Muscle layer of colon (tissue), 2 donors: ENCODE data around the gene OR51V1.

Experiments used
- H3K27ac ChIP-seq: one replicate; pipeline ENCODE4 v1.7.0; 2013; ENCODE audit warnings: low read depth, mild to moderate bottlenecking, low read length, moderate library complexity
- H3K27me3 ChIP-seq, 2 donors: one replicate each; pipeline ENCODE4 v1.7.0; 2013; ENCODE audit warnings: low read length in 2 of 2, mild to moderate bottlenecking in 2 of 2; ENCODE audit not compliant: insufficient read depth in 2 of 2, control insufficient read depth in 1 of 2
- H3K36me3 ChIP-seq: one replicate; pipeline ENCODE4 v1.7.0; 2013; ENCODE audit warnings: mild to moderate bottlenecking, low read length; ENCODE audit not compliant: insufficient read depth
- H3K4me1 ChIP-seq: one replicate; pipeline ENCODE4 v1.7.0; 2013; ENCODE audit warnings: mild to moderate bottlenecking, low read length; ENCODE audit not compliant: insufficient read depth
- H3K4me3 ChIP-seq, 2 donors: one replicate each; pipeline ENCODE4 v1.7.0; 2013; ENCODE audit warnings: low read length in 2 of 2, low read depth in 1 of 2, mild to moderate bottlenecking in 1 of 2, moderate library complexity in 1 of 2
- H3K9ac ChIP-seq: one replicate; pipeline ENCODE4 v1.7.0; 2013; ENCODE audit warnings: low read length
- H3K9me3 ChIP-seq: one replicate; pipeline ENCODE4 v1.7.0; 2013; ENCODE audit warnings: mild to moderate bottlenecking, low read length
- donor health status: abdominal sarcoma.
- donor health status: Adenocarcinoma of cecum.

OR51V1 gene

GRCh38 chr11:5229356-5229755 is 28.9 kb upstream of the OR51V1 start:
- H3K9ac ChIP-seq, result no peak overlapping the region
- H3K4me1 ChIP-seq, result no peaks in the 10 kb centered on the region
- no peaks in the 10 kb centered on the region for H3K36me3 ChIP-seq
- no peaks in the 10 kb centered on the region for H3K27me3 ChIP-seq
- no peaks in the 10 kb centered on the region for H3K9me3 ChIP-seq
- no peak overlapping the region for H3K27ac ChIP-seq
- H3K4me3 ChIP-seq, result no peak overlapping the region

- no peaks in the 10 kb centered on the region for H3K9me3 ChIP-seq
These were observed 27.6 kb upstream of the OR51V1 start for GRCh38 chr11:5228124-5228523.

GRCh38 chr11:5227681-5228080 is 27.2 kb upstream of the OR51V1 start:
- Histone ChIP-seq H3K27ac (no peak overlapping the region), H3K4me1 (no peaks in the 10 kb centered on the region), H3K36me3 (no peaks in the 10 kb centered on the region), H3K4me3 (no peak overlapping the region), H3K27me3 (no peaks in the 10 kb centered on the region), H3K9ac (no peak overlapping the region), H3K9me3 (no peaks in the 10 kb centered on the region)

More at GRCh38 chr11:5228124-5228523, 27.6 kb upstream of the OR51V1 start:
- H3K4me3 ChIP-seq, result no peak overlapping the region
- no peaks in the 10 kb centered on the region for H3K4me1 ChIP-seq
- no peak overlapping the region for H3K27ac ChIP-seq
- no peak overlapping the region for H3K9ac ChIP-seq
- no peaks in the 10 kb centered on the region for H3K27me3 ChIP-seq
- H3K36me3 ChIP-seq, result no peaks in the 10 kb centered on the region

GRCh38 chr11:5226732-5227310 is 26.3 kb upstream of the OR51V1 start, which contains the start of gene HBB:
HBB (minus strand) TSS chr11:5227071; CDS start chr11:5227021, 50 bp downstream.
- no peaks in the 10 kb centered on the region for H3K4me1 ChIP-seq
- H3K9ac ChIP-seq, result no peak within 1 kb of the TSS
- no peak within 1 kb of the TSS for H3K27ac ChIP-seq
- no peak within 1 kb of the TSS for H3K4me3 ChIP-seq
- H3K27me3 ChIP-seq, result no peaks in the 10 kb centered on the region
- no peaks in the 10 kb centered on the region for H3K9me3 ChIP-seq
- no peaks in the 10 kb centered on the region for H3K36me3 ChIP-seq

GRCh38 chr11:5225480-5225871 is 25.0 kb upstream of the OR51V1 start:
- H3K9ac ChIP-seq, result no peak overlapping the region
- no peaks in the 10 kb centered on the region for H3K27me3 ChIP-seq
- no peaks in the 10 kb centered on the region for H3K9me3 ChIP-seq
- no peak overlapping the region for H3K4me3 ChIP-seq
- H3K27ac ChIP-seq, result no peak overlapping the region
- H3K36me3 ChIP-seq, result no peaks in the 10 kb centered on the region
- H3K4me1 ChIP-seq, result no peaks in the 10 kb centered on the region

- H3K9me3 ChIP-seq, result no peaks in the 10 kb centered on the region
- no peak overlapping the region for H3K9ac ChIP-seq
- no peaks in the 10 kb centered on the region for H3K27me3 ChIP-seq
- no peak overlapping the region for H3K4me3 ChIP-seq
- no peaks in the 10 kb centered on the region for H3K4me1 ChIP-seq
- no peak overlapping the region for H3K27ac ChIP-seq
- no peaks in the 10 kb centered on the region for H3K36me3 ChIP-seq
These were observed 24.3 kb upstream of the OR51V1 start for GRCh38 chr11:5224538-5225479.

- Histone ChIP-seq H3K27me3 (no peaks in the 10 kb centered on the region), H3K9ac (no peak overlapping the region), H3K4me1 (no peaks in the 10 kb centered on the region), H3K4me3 (no peak overlapping the region), H3K9me3 (no peaks in the 10 kb centered on the region), H3K27ac (no peak overlapping the region), H3K36me3 (no peaks in the 10 kb centered on the region)
These were observed 23.2 kb upstream of the OR51V1 start for GRCh38 chr11:5223686-5224085.

GRCh38 chr11:5223146-5223545 is 22.7 kb upstream of the OR51V1 start:
- no peaks in the 10 kb centered on the region for H3K36me3 ChIP-seq
- H3K9ac ChIP-seq, result no peak overlapping the region
- H3K27ac ChIP-seq, result no peak overlapping the region
- no peaks in the 10 kb centered on the region for H3K4me1 ChIP-seq
- no peak overlapping the region for H3K4me3 ChIP-seq
- no peaks in the 10 kb centered on the region for H3K9me3 ChIP-seq
- no peaks in the 10 kb centered on the region for H3K27me3 ChIP-seq

GRCh38 chr11:5210376-5210885 is 9.9 kb upstream of the OR51V1 start:
- Histone ChIP-seq H3K9me3 (no peaks in the 10 kb centered on the region), H3K36me3 (no peaks in the 10 kb centered on the region), H3K9ac (no peak overlapping the region), H3K27ac (no peak overlapping the region), H3K27me3 (no peaks in the 10 kb centered on the region), H3K4me3 (no peak overlapping the region), H3K4me1 (no peaks in the 10 kb centered on the region)

- H3K36me3 ChIP-seq, result no peaks in the 10 kb centered on the region
- no peaks in the 10 kb centered on the region for H3K27me3 ChIP-seq
- H3K4me3 ChIP-seq, result no peak overlapping the region
- H3K9me3 ChIP-seq, result no peaks in the 10 kb centered on the region
- no peaks in the 10 kb centered on the region for H3K4me1 ChIP-seq
- H3K27ac ChIP-seq, result no peak overlapping the region
- no peak overlapping the region for H3K9ac ChIP-seq
These were observed 4.3 kb upstream of the OR51V1 start for GRCh38 chr11:5204787-5205186.

GRCh38 chr11:5203366-5203765 is 2.9 kb upstream of the OR51V1 start:
- Histone ChIP-seq H3K27me3 (no peaks in the 10 kb centered on the region), H3K4me3 (no peak overlapping the region), H3K36me3 (no peaks in the 10 kb centered on the region), H3K9ac (no peak overlapping the region), H3K4me1 (no peaks in the 10 kb centered on the region), H3K27ac (no peak overlapping the region), H3K9me3 (no peaks in the 10 kb centered on the region)
